Measurements from ENCODE around the gene OR2T8. TPM values are rescaled to one million over a fixed set of nuclear protein-coding genes. Genes with fewer than 3 reads are reported as not detected.

OR2T8 gene
- total and polyA plus RNA-seq, 10 of the 15 experiments (the other 5 are each of a cell fraction or from before 2014, with no cell fraction given) = not detected

- POLR2A ChIA-PET = no interaction called here
- H3K9ac ChIP-seq (ENCODE audit: control insufficient read depth, insufficient read depth, low read length) = no peak within 1 kb of the TSS
- H3K4me3 ChIP-seq = no peak within 1 kb of the TSS
- no peak for DNase-seq (ENCODE audit: low read depth, low spot score)
- no peaks in the 10 kb centered on the region for H3K79me2 ChIP-seq (ENCODE audit: control insufficient read depth, insufficient read depth, low read length)
- no peak for FAIRE-seq
- no peak within 1 kb of the TSS for H2AFZ ChIP-seq (ENCODE audit: control insufficient read depth, low read depth, low read length)
- no peaks in the 10 kb centered on the region for H3K27me3 ChIP-seq (replicated peaks in 1 of 2; ENCODE audit: control insufficient read depth in 2 of 2, insufficient read depth in 2 of 2, low read length in 1 of 2)
- SMC1A ChIA-PET (ENCODE audit: uncharacterized antibody, unreplicated experiment) = no interaction called here
- 32% methylated on average over 2 of the region's 2 CpGs for WGBS (ENCODE audit: insufficient coverage, insufficient replicate concordance, low lambda C conversion rate, missing lambda C conversion rate)
- no peak for ATAC-seq
- TF ChIP-seq, protein P1, sequence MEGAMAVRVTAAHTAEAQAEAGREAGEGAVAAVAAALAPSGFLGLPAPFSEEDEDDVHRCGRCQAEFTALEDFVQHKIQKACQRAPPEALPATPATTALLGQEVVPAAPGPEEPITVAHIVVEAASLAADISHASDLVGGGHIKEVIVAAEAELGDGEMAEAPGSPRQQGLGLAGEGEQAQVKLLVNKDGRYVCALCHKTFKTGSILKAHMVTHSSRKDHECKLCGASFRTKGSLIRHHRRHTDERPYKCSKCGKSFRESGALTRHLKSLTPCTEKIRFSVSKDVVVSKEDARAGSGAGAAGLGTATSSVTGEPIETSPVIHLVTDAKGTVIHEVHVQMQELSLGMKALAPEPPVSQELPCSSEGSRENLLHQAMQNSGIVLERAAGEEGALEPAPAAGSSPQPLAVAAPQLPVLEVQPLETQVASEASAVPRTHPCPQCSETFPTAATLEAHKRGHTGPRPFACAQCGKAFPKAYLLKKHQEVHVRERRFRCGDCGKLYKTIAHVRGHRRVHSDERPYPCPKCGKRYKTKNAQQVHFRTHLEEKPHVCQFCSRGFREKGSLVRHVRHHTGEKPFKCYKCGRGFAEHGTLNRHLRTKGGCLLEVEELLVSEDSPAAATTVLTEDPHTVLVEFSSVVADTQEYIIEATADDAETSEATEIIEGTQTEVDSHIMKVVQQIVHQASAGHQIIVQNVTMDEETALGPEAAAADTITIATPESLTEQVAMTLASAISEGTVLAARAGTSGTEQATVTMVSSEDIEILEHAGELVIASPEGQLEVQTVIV (IDR thresholded peaks at IDR 0.05; ENCODE audit: borderline replicate concordance, partially characterized antibody) = no peak
- TF ChIP-seq, protein P2, sequence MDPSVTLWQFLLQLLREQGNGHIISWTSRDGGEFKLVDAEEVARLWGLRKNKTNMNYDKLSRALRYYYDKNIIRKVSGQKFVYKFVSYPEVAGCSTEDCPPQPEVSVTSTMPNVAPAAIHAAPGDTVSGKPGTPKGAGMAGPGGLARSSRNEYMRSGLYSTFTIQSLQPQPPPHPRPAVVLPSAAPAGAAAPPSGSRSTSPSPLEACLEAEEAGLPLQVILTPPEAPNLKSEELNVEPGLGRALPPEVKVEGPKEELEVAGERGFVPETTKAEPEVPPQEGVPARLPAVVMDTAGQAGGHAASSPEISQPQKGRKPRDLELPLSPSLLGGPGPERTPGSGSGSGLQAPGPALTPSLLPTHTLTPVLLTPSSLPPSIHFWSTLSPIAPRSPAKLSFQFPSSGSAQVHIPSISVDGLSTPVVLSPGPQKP (IDR thresholded peaks at IDR 0.05; ENCODE audit: low read depth, low read length) = no peak
- TF ChIP-seq SPI1 (IDR thresholded peaks at IDR 0.05; ENCODE audit: borderline replicate concordance, insufficient read depth, low read depth, low read length) = no peak
- no peak for TF ChIP-seq SUPT20H (IDR thresholded peaks at IDR 0.05; ENCODE audit: borderline replicate concordance, control insufficient read depth, low read depth, low read length)
- TF ChIP-seq MEF2B (IDR thresholded peaks at IDR 0.05; ENCODE audit: partially characterized antibody, poor library complexity, severe bottlenecking) = no peak
- no peak within 1 kb of the TSS for H3K4me2 ChIP-seq (ENCODE audit: control insufficient read depth, insufficient read depth)
- no peaks in the 10 kb centered on the region for H3K36me3 ChIP-seq (ENCODE audit: control insufficient read depth in 2 of 2, insufficient read depth in 2 of 2, low read length in 1 of 2)
- no peaks in the 10 kb centered on the region for H4K20me1 ChIP-seq (ENCODE audit: control insufficient read depth, insufficient read depth)
- peak within 1 kb of the TSS; percentile 39; the same call in 1 of the 2 replicates for H3K27ac ChIP-seq (ENCODE audit: control insufficient read depth, insufficient read depth)
- H3K9me3 ChIP-seq (replicated peaks; ENCODE audit: control insufficient read depth, insufficient read depth, low read length) = no peaks in the 10 kb centered on the region; the same call in 2 of the 3 replicates
- in situ Hi-C loops (cut with MboI) = no loop called here
- CTCF ChIA-PET = no interaction called here
- BruUV-seq (replicated peaks) = no TSS peak
- RAD21 ChIA-PET (ENCODE audit: unreplicated experiment) = no interaction called here
- intact Hi-C loops (cut with micrococcal nuclease; ENCODE audit: unreplicated experiment) = no loop called here
- H3K4me1 ChIP-seq (ENCODE audit: control insufficient read depth, insufficient read depth, low read length) = peaks cover 9% of the 10 kb centered on the region
Observed at GRCh38 chr1:247964933-247965332, 44.9 kb downstream of the OR2T8 start, which contains the start of gene OR2AK2. TSS of gene OR2AK2 (plus strand) at chr1:247965233. CDS start at chr1:247965377, 144 bp downstream.
